Endodermal cell (in vitro differentiated cells): Measurements from ENCODE around the gene ATP5PB. TPM values are rescaled to one million over a fixed set of nuclear protein-coding genes. Genes with fewer than 3 reads are reported as not detected.

ENCODE experiments used
- DNase-seq: peaks from one replicate; pipeline ENCODE4 v3.0.0-alpha.2; 2017
- H3K27ac ChIP-seq: 2 replicates; pipeline ENCODE4 v1.5.1; 2013; ENCODE audit warnings: mild to moderate bottlenecking, low read depth, low read length, moderate library complexity
- H3K27me3 ChIP-seq: 2 replicates; pipeline ENCODE4 v1.6.1; 2013; ENCODE audit warnings: mild to moderate bottlenecking, low read length, moderate library complexity; ENCODE audit not compliant: insufficient read depth, control insufficient read depth, poor library complexity, severe bottlenecking
- H3K36me3 ChIP-seq: 2 replicates; pipeline ENCODE4 v1.7.0; 2013; ENCODE audit warnings: mild to moderate bottlenecking, low read length, moderate library complexity; ENCODE audit not compliant: control insufficient read depth, insufficient read depth
- H3K4me1 ChIP-seq: one replicate; pipeline ENCODE4 v1.7.0; 2013; ENCODE audit warnings: low read length; ENCODE audit not compliant: control insufficient read depth, insufficient read depth
- H3K4me3 ChIP-seq: 2 replicates; pipeline ENCODE4 v1.5.1; 2013; ENCODE audit warnings: mild to moderate bottlenecking, low read length, moderate library complexity
- H3K9ac ChIP-seq: 2 replicates; pipeline ENCODE4 v1.6.1; 2013; ENCODE audit warnings: mild to moderate bottlenecking, low read length, moderate library complexity; ENCODE audit not compliant: poor library complexity, severe bottlenecking; ENCODE audit errors: extremely low read depth
- H3K9me3 ChIP-seq: 2 replicates; pipeline ENCODE4 v1.6.1; 2013; ENCODE audit warnings: mild to moderate bottlenecking, low read length, moderate library complexity; ENCODE audit not compliant: control insufficient read depth
- H3K27ac Mint-ChIP-seq: 2 replicates; pipeline ENCODE4 v1.8.0; 2020; ENCODE audit warnings: mixed read lengths
- H3K27me3 Mint-ChIP-seq: 2 replicates; pipeline ENCODE4 v1.8.0; 2021; ENCODE audit warnings: mild to moderate bottlenecking, mixed read lengths; ENCODE audit not compliant: insufficient read depth
- H3K36me3 Mint-ChIP-seq: 2 replicates; pipeline ENCODE4 v1.8.0; 2020; ENCODE audit warnings: low read depth, mixed read lengths
- H3K4me1 Mint-ChIP-seq: 2 replicates; pipeline ENCODE4 v1.8.0; 2020; ENCODE audit warnings: mixed read lengths
- H3K4me3 Mint-ChIP-seq: 2 replicates; pipeline ENCODE4 v1.8.0; 2020; ENCODE audit warnings: mild to moderate bottlenecking, moderate library complexity, mixed read lengths
- H3K9me3 Mint-ChIP-seq: 2 replicates; pipeline ENCODE4 v1.8.0; 2020; ENCODE audit warnings: mild to moderate bottlenecking, mixed read lengths
- CTCF ChIP-seq: fragments of 200-600 bp; sonication (generic); conservative IDR thresholded peaks from 2 replicates; pipeline ENCODE4 v1.5.0; 2021; ENCODE audit warnings: antibody characterized with exemption, mild to moderate bottlenecking
- WGBS, 2 experiments: methylation state at CpG; one replicate each; pipeline versions ENCODE4 v1.1.5 to v1.1.7; 2013; ENCODE audit warnings: missing lambda C conversion rate in 2 of 2, mixed read lengths in 1 of 2; ENCODE audit not compliant: insufficient coverage in 1 of 2, insufficient read length in 1 of 2; 5-methylcytosine and 5-hydroxymethylcytosine counted together
- total RNA-seq, 2 donors: library from RNA; stranded (reverse); fragmentation: NEBNext Ultra II Directional in 1 of 2; extraction: Animal tissue kit (Norgen Biotek cat#: 25700) in 1 of 2; gene quantifications; 2 replicates in 1 of 2; 3 replicates in 1 of 2; pipeline ENCODE4 v1.2.1, GENCODE V29; 2021

ATP5PB gene
- total RNA-seq, 2 donors from 2014 or later = 165 to 181 TPM

GRCh38 chr1:111454859-111455641 lies 5.8 kb downstream of the ATP5PB start:
- H3K27ac Mint-ChIP-seq = no peak overlapping the region

GRCh38 chr1:111455642-111456031 lies 6.4 kb downstream of the ATP5PB start:
- Histone ChIP-seq H3K4me1 (no peaks in the 10 kb centered on the region), H3K4me3 (no peak overlapping the region), H3K9ac (no peak overlapping the region), H3K27ac (no peak overlapping the region), H3K9me3 (no peaks in the 10 kb centered on the region), H3K36me3 (peaks cover 78% of the 10 kb centered on the region), H3K27me3 (no peaks in the 10 kb centered on the region)
- H3K36me3 Mint-ChIP-seq = peaks cover 71% of the 10 kb centered on the region
- no peaks in the 10 kb centered on the region for H3K27me3 Mint-ChIP-seq
- H3K4me1 Mint-ChIP-seq = peaks cover 6% of the 10 kb centered on the region
- DNase-seq = no peak
- H3K4me3 Mint-ChIP-seq = no peak overlapping the region
- TF ChIP-seq CTCF = no peak
- H3K9me3 Mint-ChIP-seq = no peaks in the 10 kb centered on the region
- no peak overlapping the region for H3K27ac Mint-ChIP-seq
- WGBS, 2 experiments = 100% methylated on average over 3 of the region's 3 CpGs; no CpG with 5 or more reads in 1 of the 2 experiments

More at GRCh38 chr1:111454859-111455641, 5.8 kb downstream of the ATP5PB start:
- Mint-ChIP-seq H3K36me3 (peaks cover 69% of the 10 kb centered on the region), H3K4me1 (peaks cover 6% of the 10 kb centered on the region), H3K4me3 (no peak overlapping the region), H3K9me3 (no peaks in the 10 kb centered on the region), H3K27me3 (no peaks in the 10 kb centered on the region)
- 97 to 100% methylated on average over 4 to 5 of the region's 5 CpGs for WGBS, 2 experiments
- Histone ChIP-seq H3K36me3 (peaks cover 77% of the 10 kb centered on the region), H3K4me1 (no peaks in the 10 kb centered on the region), H3K4me3 (no peak overlapping the region), H3K9ac (no peak overlapping the region), H3K9me3 (no peaks in the 10 kb centered on the region), H3K27ac (no peak overlapping the region), H3K27me3 (no peaks in the 10 kb centered on the region)
- no peak for TF ChIP-seq CTCF
- no peak for DNase-seq

DNA sequence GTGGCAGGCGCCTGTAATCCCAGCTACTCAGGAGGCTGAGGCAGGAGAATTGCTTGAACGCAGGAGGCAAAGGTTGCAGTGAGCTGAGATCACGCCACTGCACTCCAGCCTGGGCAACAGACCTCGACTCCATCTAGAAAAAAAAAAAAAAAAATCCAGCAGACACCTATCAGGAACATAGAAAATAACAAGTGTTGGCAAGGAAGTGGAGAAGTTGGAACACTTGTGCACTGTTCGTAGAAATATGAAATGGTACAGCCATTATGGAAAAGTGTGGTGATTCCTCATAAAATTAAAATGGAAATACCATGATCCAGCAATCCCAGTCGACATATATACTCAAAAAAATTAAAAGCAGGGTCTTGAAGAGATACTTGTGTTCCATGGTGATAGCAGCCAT lies 12.5 kb downstream of the ATP5PB start:
- H3K9me3 ChIP-seq = no peaks in the 10 kb centered on the region
- Mint-ChIP-seq H3K36me3 (peaks cover 37% of the 10 kb centered on the region), H3K4me1 (peaks cover 6% of the 10 kb centered on the region), H3K4me3 (no peak overlapping the region), H3K9me3 (no peaks in the 10 kb centered on the region), H3K27ac (no peak overlapping the region), H3K27me3 (no peaks in the 10 kb centered on the region)
- TF ChIP-seq CTCF = no peak
- H3K27ac ChIP-seq = no peak overlapping the region
- peaks cover 54% of the 10 kb centered on the region for H3K36me3 ChIP-seq
- DNase-seq = no peak
- H3K4me1 ChIP-seq = no peaks in the 10 kb centered on the region
- no peaks in the 10 kb centered on the region for H3K27me3 ChIP-seq
- 93 to 97% methylated on average over 3 to 6 of the region's 6 CpGs for WGBS, 2 experiments
- H3K9ac ChIP-seq = no peak overlapping the region
- H3K4me3 ChIP-seq = no peak overlapping the region
